PFSK-1 (cell line): ENCODE results near the gene TCP11.

ENCODE experiments used
- FOXP2 ChIP-seq: optimal IDR thresholded peaks from 2 replicates; pipeline ENCODE3; 2011; ENCODE audit warnings: borderline replicate concordance, control low read depth, inconsistent platforms; ENCODE audit not compliant: insufficient read depth; ENCODE audit errors: extremely low read length, extremely low read depth
- POLR2AphosphoS5 ChIP-seq: IDR thresholded peaks from 2 replicates; pipeline ENCODE4 v1.6.1; 2012; ENCODE audit warnings: low read depth, mild to moderate bottlenecking, control low read depth, low read length, moderate library complexity
- SIN3A ChIP-seq: IDR thresholded peaks from 2 replicates; pipeline ENCODE4 v1.6.1; 2012; ENCODE audit warnings: mild to moderate bottlenecking, low read length, moderate library complexity, borderline replicate concordance; ENCODE audit not compliant: insufficient read depth
- TAF1 ChIP-seq: IDR thresholded peaks from 2 replicates; pipeline ENCODE4 v1.6.1; 2012; ENCODE audit warnings: low read length, control low read depth, borderline replicate concordance; ENCODE audit not compliant: insufficient read depth
- TF ChIP-seq, protein P1 (sequence below), 2 experiments: IDR thresholded peaks; 2 replicates each; pipeline versions ENCODE4 v1.6.1 to v1.8.0; 2011 to 2012; ENCODE audit warnings: low read depth in 2 of 2, low read length in 2 of 2, control low read depth in 1 of 2, inconsistent platforms in 1 of 2, mild to moderate bottlenecking in 1 of 2, moderate library complexity in 1 of 2; ENCODE audit not compliant: insufficient read depth in 1 of 2

DNA sequence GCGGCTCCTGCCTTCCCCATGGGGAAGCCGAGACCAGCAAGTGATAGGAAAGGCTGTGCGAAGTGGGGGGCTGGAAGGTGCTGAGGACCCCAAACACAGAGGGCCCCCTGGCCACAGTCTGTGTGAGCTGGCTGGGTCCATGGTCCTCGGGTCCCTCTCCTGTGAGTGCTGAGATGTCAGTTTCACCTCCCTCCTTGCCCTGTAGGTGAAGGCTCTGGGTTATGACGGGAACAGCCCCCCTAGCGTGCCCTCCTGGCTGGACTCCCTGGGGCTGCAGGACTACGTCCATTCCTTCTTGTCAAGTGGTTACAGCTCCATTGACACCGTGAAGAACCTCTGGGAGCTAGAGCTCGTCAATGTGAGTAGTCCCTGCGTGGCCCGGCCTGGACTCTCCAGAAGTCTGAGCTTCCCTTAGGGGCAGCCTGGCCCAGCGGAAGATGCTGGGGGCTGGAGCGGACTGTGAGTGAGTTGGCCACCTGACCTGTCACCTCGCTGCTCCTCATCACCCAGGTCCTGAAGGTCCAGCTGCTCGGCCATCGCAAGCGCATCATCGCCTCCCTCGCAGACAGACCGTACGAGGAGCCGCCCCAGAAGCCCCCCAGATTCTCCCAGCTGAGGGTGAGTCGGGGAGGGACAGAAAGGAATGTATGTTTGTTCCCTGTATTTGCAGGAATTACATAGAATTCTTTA, 61.7 kb downstream of the TCP11 start:
- TF ChIP-seq, protein P1, sequence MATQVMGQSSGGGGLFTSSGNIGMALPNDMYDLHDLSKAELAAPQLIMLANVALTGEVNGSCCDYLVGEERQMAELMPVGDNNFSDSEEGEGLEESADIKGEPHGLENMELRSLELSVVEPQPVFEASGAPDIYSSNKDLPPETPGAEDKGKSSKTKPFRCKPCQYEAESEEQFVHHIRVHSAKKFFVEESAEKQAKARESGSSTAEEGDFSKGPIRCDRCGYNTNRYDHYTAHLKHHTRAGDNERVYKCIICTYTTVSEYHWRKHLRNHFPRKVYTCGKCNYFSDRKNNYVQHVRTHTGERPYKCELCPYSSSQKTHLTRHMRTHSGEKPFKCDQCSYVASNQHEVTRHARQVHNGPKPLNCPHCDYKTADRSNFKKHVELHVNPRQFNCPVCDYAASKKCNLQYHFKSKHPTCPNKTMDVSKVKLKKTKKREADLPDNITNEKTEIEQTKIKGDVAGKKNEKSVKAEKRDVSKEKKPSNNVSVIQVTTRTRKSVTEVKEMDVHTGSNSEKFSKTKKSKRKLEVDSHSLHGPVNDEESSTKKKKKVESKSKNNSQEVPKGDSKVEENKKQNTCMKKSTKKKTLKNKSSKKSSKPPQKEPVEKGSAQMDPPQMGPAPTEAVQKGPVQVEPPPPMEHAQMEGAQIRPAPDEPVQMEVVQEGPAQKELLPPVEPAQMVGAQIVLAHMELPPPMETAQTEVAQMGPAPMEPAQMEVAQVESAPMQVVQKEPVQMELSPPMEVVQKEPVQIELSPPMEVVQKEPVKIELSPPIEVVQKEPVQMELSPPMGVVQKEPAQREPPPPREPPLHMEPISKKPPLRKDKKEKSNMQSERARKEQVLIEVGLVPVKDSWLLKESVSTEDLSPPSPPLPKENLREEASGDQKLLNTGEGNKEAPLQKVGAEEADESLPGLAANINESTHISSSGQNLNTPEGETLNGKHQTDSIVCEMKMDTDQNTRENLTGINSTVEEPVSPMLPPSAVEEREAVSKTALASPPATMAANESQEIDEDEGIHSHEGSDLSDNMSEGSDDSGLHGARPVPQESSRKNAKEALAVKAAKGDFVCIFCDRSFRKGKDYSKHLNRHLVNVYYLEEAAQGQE (IDR thresholded peaks at IDR 0.05; ENCODE audit: insufficient read depth in 1 of 2, low read depth in 2 of 2, low read length in 2 of 2), result no peak
- no peak for TF ChIP-seq POLR2AphosphoS5
- TF ChIP-seq SIN3A, result no peak
- no peak for TF ChIP-seq FOXP2
- TF ChIP-seq TAF1, result no peak
